ENCODE measurements around the gene XPO5. TPM values are rescaled to one million over a fixed set of nuclear protein-coding genes. Genes with fewer than 3 reads are reported as not detected.

XPO5 gene
- total and polyA plus RNA-seq, 9 of the 15 experiments (the other 6 are each of a cell fraction or from before 2014, with no cell fraction given) = 36.0 to 170 (median 99.1) TPM

- TF ChIP-seq, protein P1, sequence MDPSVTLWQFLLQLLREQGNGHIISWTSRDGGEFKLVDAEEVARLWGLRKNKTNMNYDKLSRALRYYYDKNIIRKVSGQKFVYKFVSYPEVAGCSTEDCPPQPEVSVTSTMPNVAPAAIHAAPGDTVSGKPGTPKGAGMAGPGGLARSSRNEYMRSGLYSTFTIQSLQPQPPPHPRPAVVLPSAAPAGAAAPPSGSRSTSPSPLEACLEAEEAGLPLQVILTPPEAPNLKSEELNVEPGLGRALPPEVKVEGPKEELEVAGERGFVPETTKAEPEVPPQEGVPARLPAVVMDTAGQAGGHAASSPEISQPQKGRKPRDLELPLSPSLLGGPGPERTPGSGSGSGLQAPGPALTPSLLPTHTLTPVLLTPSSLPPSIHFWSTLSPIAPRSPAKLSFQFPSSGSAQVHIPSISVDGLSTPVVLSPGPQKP (CRISPR knock-in tag; IDR thresholded peaks at IDR 0.05) = no peak
- no peak for TF ChIP-seq MCM3 (IDR thresholded peaks at IDR 0.05)
- TF ChIP-seq SIRT6 (IDR thresholded peaks at IDR 0.05; ENCODE audit: low read depth, low read length) = no peak
- TF ChIP-seq SMAD3 (CRISPR knock-in tag; conservative IDR thresholded peaks at IDR 0.05) = no peak
- TF ChIP-seq FOS (IDR thresholded peaks at IDR 0.05; ENCODE audit: extremely low read depth, insufficient read length) = no peak
- no peak for TF ChIP-seq ZKSCAN8 (CRISPR knock-in tag; IDR thresholded peaks at IDR 0.05)
- no peak for TF ChIP-seq FOXA1 (IDR thresholded peaks at IDR 0.05; ENCODE audit: borderline replicate concordance)
- TF ChIP-seq ZBTB11 (CRISPR knock-in tag; IDR thresholded peaks at IDR 0.05) = no peak
- TF ChIP-seq, protein P2, sequence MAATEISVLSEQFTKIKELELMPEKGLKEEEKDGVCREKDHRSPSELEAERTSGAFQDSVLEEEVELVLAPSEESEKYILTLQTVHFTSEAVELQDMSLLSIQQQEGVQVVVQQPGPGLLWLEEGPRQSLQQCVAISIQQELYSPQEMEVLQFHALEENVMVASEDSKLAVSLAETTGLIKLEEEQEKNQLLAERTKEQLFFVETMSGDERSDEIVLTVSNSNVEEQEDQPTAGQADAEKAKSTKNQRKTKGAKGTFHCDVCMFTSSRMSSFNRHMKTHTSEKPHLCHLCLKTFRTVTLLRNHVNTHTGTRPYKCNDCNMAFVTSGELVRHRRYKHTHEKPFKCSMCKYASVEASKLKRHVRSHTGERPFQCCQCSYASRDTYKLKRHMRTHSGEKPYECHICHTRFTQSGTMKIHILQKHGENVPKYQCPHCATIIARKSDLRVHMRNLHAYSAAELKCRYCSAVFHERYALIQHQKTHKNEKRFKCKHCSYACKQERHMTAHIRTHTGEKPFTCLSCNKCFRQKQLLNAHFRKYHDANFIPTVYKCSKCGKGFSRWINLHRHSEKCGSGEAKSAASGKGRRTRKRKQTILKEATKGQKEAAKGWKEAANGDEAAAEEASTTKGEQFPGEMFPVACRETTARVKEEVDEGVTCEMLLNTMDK (IDR thresholded peaks at IDR 0.05; ENCODE audit: borderline replicate concordance, insufficient read depth, low read depth, low read length, poor library complexity, severe bottlenecking) = no peak
- no peak for TF ChIP-seq ZNF197 (CRISPR knock-in tag; IDR thresholded peaks at IDR 0.05; ENCODE audit: low read depth)
- TF ChIP-seq TEAD2 (tag; IDR thresholded peaks at IDR 0.05) = no peak
- 0 out of 2 replicates have a peak, but pooled peaks have one; percentile 70 for TF ChIP-seq AFF4 (CRISPR knock-in tag; IDR thresholded peaks at IDR 0.05)
- TF ChIP-seq, protein P3, sequence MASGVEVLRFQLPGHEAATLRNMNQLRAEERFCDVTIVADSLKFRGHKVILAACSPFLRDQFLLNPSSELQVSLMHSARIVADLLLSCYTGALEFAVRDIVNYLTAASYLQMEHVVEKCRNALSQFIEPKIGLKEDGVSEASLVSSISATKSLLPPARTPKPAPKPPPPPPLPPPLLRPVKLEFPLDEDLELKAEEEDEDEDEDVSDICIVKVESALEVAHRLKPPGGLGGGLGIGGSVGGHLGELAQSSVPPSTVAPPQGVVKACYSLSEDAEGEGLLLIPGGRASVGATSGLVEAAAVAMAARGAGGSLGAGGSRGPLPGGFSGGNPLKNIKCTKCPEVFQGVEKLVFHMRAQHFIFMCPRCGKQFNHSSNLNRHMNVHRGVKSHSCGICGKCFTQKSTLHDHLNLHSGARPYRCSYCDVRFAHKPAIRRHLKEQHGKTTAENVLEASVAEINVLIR (CRISPR knock-in tag; IDR thresholded peaks at IDR 0.05) = no peak
- TF ChIP-seq STAG1 (CRISPR knock-in tag; IDR thresholded peaks at IDR 0.05; ENCODE audit: borderline replicate concordance) = no peak
- peak; percentile 68 for TF ChIP-seq NFIC (IDR thresholded peaks at IDR 0.05)
Measured at GRCh38 chr6:43477235-43478007, 98.4 kb downstream of the XPO5 start, which contains the start of gene TJAP1 (continued).
